GM12878 (cell line): ENCODE results near the gene HIVEP3. TPM values are rescaled to one million over a fixed set of nuclear protein-coding genes. Genes with fewer than 3 reads are reported as not detected.

Source experiments
- ATF3 ChIP-seq: IDR thresholded peaks from 2 replicates; pipeline ENCODE4 v1.6.1; 2011; ENCODE audit warnings: low read depth, mild to moderate bottlenecking, low read length, moderate library complexity, borderline replicate concordance; ENCODE audit errors: extremely low read depth
- BHLHE40 ChIP-seq, 2 experiments: fragments of 450-650 bp in 1 of 2; IDR thresholded peaks; 2 replicates each; pipeline ENCODE4 v1.6.1; 2011 to 2017; ENCODE audit warnings: low read depth in 2 of 2, borderline replicate concordance in 1 of 2, improper control_type of control experiment in 1 of 2, low read length in 1 of 2, mild to moderate bottlenecking in 1 of 2
- BRCA1 ChIP-seq: IDR thresholded peaks from 2 replicates; pipeline ENCODE4 v1.6.1; 2011; ENCODE audit warnings: low read depth, low read length, improper control_type of control experiment
- EP300 ChIP-seq, 2 experiments: fragments of 150-350 bp in 1 of 2; IDR thresholded peaks; 2 replicates each; pipeline ENCODE4 v1.6.1; 2011 to 2012; ENCODE audit warnings: low read depth in 2 of 2, low read length in 2 of 2, borderline replicate concordance in 1 of 2, improper control_type of control experiment in 1 of 2, inconsistent platforms in 1 of 2; ENCODE audit not compliant: control insufficient read depth in 1 of 2
- ETV6 ChIP-seq, 2 experiments: fragments of 450-650 bp in 1 of 2; IDR thresholded peaks in 1 of 2; conservative IDR thresholded peaks in 1 of 2; 2 replicates each; pipeline ENCODE4 v1.6.1; 2014; ENCODE audit warnings: antibody characterized with exemption in 1 of 2, borderline replicate concordance in 1 of 2, low read depth in 1 of 2, mild to moderate bottlenecking in 1 of 2, moderate library complexity in 1 of 2
- GATAD2B ChIP-seq: fragments of 450-650 bp; conservative IDR thresholded peaks from 2 replicates; pipeline ENCODE4 v1.6.1; 2017; ENCODE audit warnings: low read depth, mild to moderate bottlenecking, moderate library complexity
- HDGF ChIP-seq: fragments of 450-650 bp; IDR thresholded peaks from 2 replicates; pipeline ENCODE4 v1.6.1; 2016; ENCODE audit warnings: antibody characterized with exemption
- MTA2 ChIP-seq: fragments of 450-650 bp; IDR thresholded peaks from 2 replicates; pipeline ENCODE4 v1.6.1; 2016; ENCODE audit warnings: low read depth, mild to moderate bottlenecking, moderate library complexity
- NBN ChIP-seq: fragments of 450-650 bp; IDR thresholded peaks from 2 replicates; pipeline ENCODE4 v1.6.1; 2016
- NR2C1 ChIP-seq: fragments of 450-650 bp; IDR thresholded peaks from 2 replicates; pipeline ENCODE4 v1.6.1; 2017; ENCODE audit warnings: antibody characterized with exemption, mild to moderate bottlenecking, moderate library complexity
- NR2F1 ChIP-seq: fragments of 450-650 bp; conservative IDR thresholded peaks from 2 replicates; pipeline ENCODE4 v1.6.1; 2017; ENCODE audit warnings: mild to moderate bottlenecking
- PAX8 ChIP-seq: fragments of 450-650 bp; IDR thresholded peaks from 2 replicates; pipeline ENCODE4 v1.6.1; 2017; ENCODE audit warnings: mild to moderate bottlenecking, moderate library complexity
- PML ChIP-seq: IDR thresholded peaks from 2 replicates; pipeline ENCODE4 v1.6.1; 2012; ENCODE audit warnings: low read length, inconsistent platforms
- PRDM15 ChIP-seq: fragments of 450-650 bp; formaldehyde crosslinking; IDR thresholded peaks from 2 replicates; pipeline ENCODE4 v1.4.0; 2020; ENCODE audit warnings: mild to moderate bottlenecking, moderate library complexity
- RBBP5 ChIP-seq: fragments of 200-600 bp; sonication (generic); conservative IDR thresholded peaks from 2 replicates; pipeline ENCODE4 v1.6.1; 2016
- SIN3A ChIP-seq: IDR thresholded peaks from 2 replicates; pipeline ENCODE4 v1.6.1; 2012; ENCODE audit warnings: low read depth, low read length, improper control_type of control experiment
- SKIL ChIP-seq: fragments of 450-650 bp; IDR thresholded peaks from 2 replicates; pipeline ENCODE4 v1.6.1; 2017; ENCODE audit warnings: mild to moderate bottlenecking, low read depth, inconsistent platforms; ENCODE audit not compliant: poor library complexity, severe bottlenecking
- SPI1 ChIP-seq: IDR thresholded peaks from 2 replicates; pipeline ENCODE4 v1.6.1; 2011; ENCODE audit warnings: low read depth, mild to moderate bottlenecking, low read length, moderate library complexity, borderline replicate concordance; ENCODE audit not compliant: insufficient read depth
- TCF7 ChIP-seq: IDR thresholded peaks from 2 replicates; pipeline ENCODE4 v1.6.1; 2014; ENCODE audit warnings: antibody characterized with exemption, borderline replicate concordance
- USF2 ChIP-seq: IDR thresholded peaks from 2 replicates; pipeline ENCODE4 v1.6.1; 2011; ENCODE audit warnings: low read depth, low read length, improper control_type of control experiment, borderline replicate concordance
- ZNF217 ChIP-seq: fragments of 450-650 bp; IDR thresholded peaks from 2 replicates; pipeline ENCODE4 v1.6.1; 2017; ENCODE audit warnings: antibody characterized with exemption, mild to moderate bottlenecking
- polyA plus RNA-seq, 11 experiments: library from polyadenylated mRNA; depleted of rRNA in 4 of 11; unstranded in 6 of 11; stranded (reverse) in 5 of 11; fragments of >200 nt; fragmentation: Nextera tagmentation in 4 of 11; fragmentation: Illumina TruSeq in 1 of 11; extraction: Ambion mirVana in 4 of 11; extraction: Trizol in 1 of 11; gene quantifications; 1 replicate in 1 of 11; 2 replicates in 10 of 11; pipeline versions ENCODE4 v1.2.1 to v1.2.3, GENCODE V29; 2011 to 2016; ENCODE audit warnings: inconsistent platforms in 2 of 11, missing spikeins in 2 of 11, low read depth in 1 of 11
- total RNA-seq, 4 experiments: library from RNA; depleted of rRNA in 3 of 4; stranded (reverse); fragments of >200 nt in 3 of 4; fragmentation: Illumina TruSeq in 1 of 4; extraction: Trizol in 1 of 4; gene quantifications; 2 replicates each; pipeline versions ENCODE4 v1.2.1 to v1.2.3, GENCODE V29; 2013 to 2021

HIVEP3 gene
- total and polyA plus RNA-seq, 10 of the 15 experiments (the other 5 are each of a cell fraction or from before 2014, with no cell fraction given) = 1.8 to 13.6 (median 3.8) TPM

GRCh38 chr1:41662061-41662764 lies 256.5 kb downstream of the HIVEP3 start (continued):
- no peak for TF ChIP-seq USF2
- TF ChIP-seq NR2C1 = no peak
- peak; percentile 17 for TF ChIP-seq NR2F1
- no peak for TF ChIP-seq SIN3A
- TF ChIP-seq PML = no peak
- TF ChIP-seq BHLHE40 (IDR thresholded peaks at IDR 0.05; ENCODE audit: borderline replicate concordance in 1 of 2, low read depth in 2 of 2, low read length in 1 of 2) = peak; percentile 10 to 44; a peak in 3 of 4 replicates
- TF ChIP-seq EP300 (IDR thresholded peaks at IDR 0.05; ENCODE audit: borderline replicate concordance in 1 of 2, control insufficient read depth in 1 of 2, low read depth in 2 of 2, low read length in 2 of 2) = no peak
- no peak for TF ChIP-seq PAX8
- TF ChIP-seq HDGF = no peak
- no peak for TF ChIP-seq SPI1
- TF ChIP-seq MTA2 = no peak
- no peak for TF ChIP-seq PRDM15 (CRISPR knock-in tag)
- TF ChIP-seq RBBP5 = no peak
- TF ChIP-seq NBN = no peak
- no peak for TF ChIP-seq SKIL
- no peak for TF ChIP-seq ATF3
- peak; percentile 89 for TF ChIP-seq GATAD2B
- TF ChIP-seq BRCA1 = no peak
- TF ChIP-seq ETV6 (conservative IDR thresholded peaks at IDR 0.05 in 1 of 2, IDR thresholded peaks at IDR 0.05 in 1 of 2; ENCODE audit: borderline replicate concordance in 1 of 2, low read depth in 1 of 2) = no peak
- 0 out of 2 replicates have a peak, but pooled peaks have one; percentile 39 for TF ChIP-seq ZNF217
- TF ChIP-seq TCF7 = no peak
